ENCODE data around the gene NLN.
"Not testable (repeated sequence)": the region's sequence is repeated elsewhere in the genome, so short reads cannot be mapped to it uniquely, and the experiment has no call there.

NLN gene

GRCh38 chr5:65775476-65775875, 53.5 kb downstream of the NLN start:
- no peak for DNase-seq

GRCh38 chr5:65776441-65777141, 54.6 kb downstream of the NLN start:
- no peak for DNase-seq

GRCh38 chr5:65778126-65778525, 56.1 kb downstream of the NLN start:
- no peak for DNase-seq

- peak; percentile 28 for DNase-seq
These were observed 57.6 kb downstream of the NLN start for GRCh38 chr5:65779643-65780042.

- DNase-seq = not testable (repeated sequence)
These were observed 66.3 kb downstream of the NLN start for GRCh38 chr5:65788296-65788695.

GRCh38 chr5:65790371-65791163, 68.6 kb downstream of the NLN start:
- peak; percentile 79 for DNase-seq

- no peak for DNase-seq
These were observed 70.0 kb downstream of the NLN start for GRCh38 chr5:65791712-65792673.

- DNase-seq = no peak
These were observed 74.3 kb downstream of the NLN start for GRCh38 chr5:65796269-65796668.

GRCh38 chr5:65796751-65797316, 74.8 kb downstream of the NLN start:
- DNase-seq = no peak

- DNase-seq = no peak
These were observed 75.5 kb downstream of the NLN start for GRCh38 chr5:65797481-65797880.

GRCh38 chr5:65799857-65800256, 77.9 kb downstream of the NLN start:
- DNase-seq = no peak

- DNase-seq = no peak
These were observed 78.8 kb downstream of the NLN start for GRCh38 chr5:65800775-65801174.

- no peak for DNase-seq
These were observed 79.4 kb downstream of the NLN start for GRCh38 chr5:65801352-65801783.

GRCh38 chr5:65802080-65802479, 80.1 kb downstream of the NLN start:
- no peak for DNase-seq

- no peak for DNase-seq
These were observed 80.8 kb downstream of the NLN start for GRCh38 chr5:65802820-65803219.

GRCh38 chr5:65803699-65804391, 81.8 kb downstream of the NLN start:
- DNase-seq = peak; percentile 82

GRCh38 chr5:65805089-65805488, 83.1 kb downstream of the NLN start:
- DNase-seq = no peak

- not testable (repeated sequence) for DNase-seq
These were observed 85.5 kb downstream of the NLN start for GRCh38 chr5:65807494-65807893.

- DNase-seq = no peak
These were observed 86.3 kb downstream of the NLN start for GRCh38 chr5:65808251-65808741.

- no peak for DNase-seq
These were observed 86.8 kb downstream of the NLN start for GRCh38 chr5:65808818-65809217.

- DNase-seq = no peak
These were observed 88.0 kb downstream of the NLN start for GRCh38 chr5:65809817-65810531.

All from MV-4-11 (cell line).